Measurements from ENCODE around the gene CYTH4.

Gene CYTH4

DNA sequence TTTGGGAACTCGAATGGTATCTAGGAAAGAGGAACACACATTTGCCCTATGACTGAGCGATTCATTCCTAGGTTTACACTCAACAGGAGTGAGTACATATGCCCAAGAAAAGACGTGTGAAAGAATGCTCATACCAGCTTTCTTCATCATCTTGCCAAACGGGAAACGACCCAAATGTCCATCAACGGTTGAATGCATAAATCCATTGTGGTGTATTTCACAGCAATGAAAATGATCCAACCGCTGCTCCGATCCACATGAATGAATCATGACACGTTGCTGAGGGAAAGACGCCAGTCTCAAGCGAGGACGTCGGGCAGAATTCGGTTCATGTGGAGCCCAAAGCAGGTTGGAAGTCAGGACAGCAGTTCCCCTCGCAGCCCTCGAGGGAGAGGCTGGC is 71.5 kb downstream of the CYTH4 start:
- no peak for DNase-seq

GRCh38 chr22:37354261-37354660 is 72.0 kb downstream of the CYTH4 start:
- no peak for DNase-seq

GRCh38 chr22:37354670-37355069 is 72.4 kb downstream of the CYTH4 start:
- DNase-seq = no peak

GRCh38 chr22:37355174-37355573 is 72.9 kb downstream of the CYTH4 start:
- DNase-seq = no peak

- DNase-seq = no peak
Measured at GRCh38 chr22:37356922-37357321, 74.6 kb downstream of the CYTH4 start.

- DNase-seq = no peak
Measured at GRCh38 chr22:37357446-37358075, 75.3 kb downstream of the CYTH4 start.

DNA sequence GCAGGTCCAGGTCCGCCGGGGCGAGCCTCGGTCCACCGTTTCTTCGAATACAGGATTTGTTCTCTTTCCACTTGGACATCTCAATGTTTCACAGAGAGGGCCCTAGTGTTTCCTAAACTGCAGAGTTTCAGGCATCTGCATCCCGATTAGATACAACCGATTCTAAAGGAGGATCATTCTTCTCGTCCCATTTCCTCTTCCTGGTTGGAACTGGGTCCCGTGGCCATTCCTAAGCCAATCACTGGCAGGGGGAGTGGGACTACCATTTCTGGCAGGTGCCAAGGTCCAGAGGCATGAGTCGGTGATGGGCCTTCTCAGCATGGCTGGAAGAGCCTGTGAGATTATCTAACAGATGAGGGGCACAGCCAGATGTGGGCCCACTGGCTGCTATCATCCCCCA is 76.1 kb downstream of the CYTH4 start:
- DNase-seq = no peak

DNA sequence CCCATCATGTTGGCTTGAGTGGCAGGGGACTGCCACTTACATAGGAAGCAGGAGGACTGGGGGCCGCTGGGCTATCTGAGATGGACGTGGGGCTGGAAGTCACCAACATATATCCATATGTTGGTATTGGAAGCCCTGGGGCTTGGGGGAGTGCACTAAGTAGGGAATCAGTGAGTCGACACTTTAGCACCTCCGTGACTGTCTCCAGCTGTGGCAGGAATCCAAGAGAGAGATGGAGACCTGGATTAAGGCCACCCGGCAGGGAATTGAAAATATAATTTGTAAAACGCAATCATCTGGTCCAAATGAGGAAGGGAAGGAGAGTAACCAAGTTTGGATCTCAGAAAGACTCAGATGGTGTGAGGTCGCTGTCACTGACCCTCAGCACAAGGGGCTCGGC is 76.6 kb downstream of the CYTH4 start:
- DNase-seq = no peak

- DNase-seq = no peak
Measured at GRCh38 chr22:37362621-37363020, 80.3 kb downstream of the CYTH4 start.

GRCh38 chr22:37363261-37363992 is 81.1 kb downstream of the CYTH4 start:
- DNase-seq = no peak

Measured in NCI-H446 (cell line).